HFF-Myc (cell line): ENCODE data around the gene CPA3.

ENCODE experiments used
- DNase-seq: peaks from one replicate; pipeline ENCODE4 v3.0.0-alpha.2; 2011; ENCODE audit warnings: low read depth; ENCODE audit errors: extremely low read depth
- H3K4me3 ChIP-seq: replicated peaks from 2 replicates; pipeline ENCODE4 v1.5.1; 2011; ENCODE audit warnings: low read depth, mild to moderate bottlenecking, control low read depth, low read length
- CTCF ChIP-seq: IDR thresholded peaks from 2 replicates; pipeline ENCODE4 v1.5.1; 2012; ENCODE audit warnings: mild to moderate bottlenecking, low read depth, low read length, control low read depth; ENCODE audit errors: missing control alignments

The CPA3 gene

GRCh38 chr3:148923592-148923991, 58.5 kb downstream of the CPA3 start:
- no peak for TF ChIP-seq CTCF
- no peak overlapping the region for H3K4me3 ChIP-seq
- no peak for DNase-seq

GRCh38 chr3:148924562-148924961, 59.5 kb downstream of the CPA3 start:
- DNase-seq, result peak; percentile 71
- no peak for TF ChIP-seq CTCF
- H3K4me3 ChIP-seq, result no peak overlapping the region

DNA sequence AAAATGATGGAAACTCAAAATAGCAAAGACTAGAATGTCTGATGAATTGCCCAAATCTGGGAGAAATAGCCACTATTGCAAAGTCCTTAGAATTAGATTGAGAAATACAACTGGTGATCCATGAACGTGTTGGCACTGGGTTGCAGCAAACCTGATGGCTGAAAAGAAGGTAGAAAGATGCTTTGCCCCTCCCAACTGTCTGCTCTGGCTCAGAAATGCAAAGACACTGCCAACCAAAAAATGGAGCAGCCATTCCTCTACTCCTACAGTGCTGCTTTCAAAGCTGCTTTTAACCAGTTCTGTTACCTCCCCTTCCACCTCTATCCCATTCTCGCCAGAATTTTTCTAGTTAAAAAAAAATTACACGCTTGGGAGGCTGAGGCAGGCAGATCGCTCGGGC, 60.7 kb downstream of the CPA3 start:
- TF ChIP-seq CTCF, result no peak
- no peak for DNase-seq
- H3K4me3 ChIP-seq, result no peak overlapping the region

- H3K4me3 ChIP-seq, result no peak overlapping the region
- no peak for DNase-seq
- no peak for TF ChIP-seq CTCF
These were observed 65.7 kb downstream of the CPA3 start for GRCh38 chr3:148930752-148931151.

- no peak overlapping the region for H3K4me3 ChIP-seq
- TF ChIP-seq CTCF, result no peak
- DNase-seq, result no peak
These were observed 66.5 kb downstream of the CPA3 start for GRCh38 chr3:148931574-148931973.

- TF ChIP-seq CTCF, result no peak
- DNase-seq, result no peak
- H3K4me3 ChIP-seq, result no peak overlapping the region
These were observed 67.9 kb downstream of the CPA3 start for GRCh38 chr3:148932972-148933371.

DNA sequence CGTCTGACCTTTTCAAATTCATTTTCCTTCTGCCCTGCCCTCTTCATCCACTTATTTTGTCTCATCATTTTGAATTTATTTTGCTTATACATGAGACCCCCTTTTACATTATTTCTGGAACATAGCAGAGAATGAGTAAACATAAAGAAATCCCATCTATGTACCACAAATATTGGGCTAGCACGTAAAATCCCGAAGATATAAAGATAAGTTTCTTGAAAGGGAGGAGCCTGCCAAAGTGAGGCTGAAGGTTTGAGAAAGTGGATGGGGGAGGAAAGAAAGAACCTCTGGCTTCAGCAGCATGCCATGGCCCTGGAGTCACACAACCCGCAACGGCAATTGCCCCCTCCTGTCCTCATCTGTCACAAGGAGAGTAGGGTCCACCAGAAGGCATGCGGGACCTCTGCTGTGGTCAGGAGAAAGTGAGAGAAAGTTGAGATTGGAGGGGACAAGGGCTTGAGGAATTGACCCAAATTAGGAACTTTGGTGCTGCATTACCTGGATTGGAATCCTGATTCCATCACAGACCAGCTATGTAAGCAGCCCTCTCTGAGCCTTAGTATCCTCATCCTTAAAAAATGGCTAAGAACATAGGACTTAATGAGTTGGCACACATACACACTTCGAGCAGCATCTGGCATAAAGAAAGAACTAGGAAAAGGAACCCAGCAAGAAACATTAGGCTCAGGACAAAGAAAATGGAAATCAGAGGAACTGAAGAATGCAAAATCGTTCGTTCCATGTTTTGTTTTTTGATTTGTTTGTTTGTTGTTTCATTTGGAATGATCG, 72.6 kb downstream of the CPA3 start:
- peak; percentile 60 for DNase-seq

More for the DNA sequence above, 72.6 kb downstream of the CPA3 start:
- no peak overlapping the region for H3K4me3 ChIP-seq
- no peak for TF ChIP-seq CTCF
